NK-92 treated with Interleukin-12 subunit alpha and Interleukin-12 subunit beta, amount 100 ng/mL, for 24 hours (cell line): ENCODE data around the gene GPR142.

ENCODE experiments used
- DNase-seq: peaks from one replicate; lab custom pipeline; 2025; lab: John Stamatoyannopoulos, UW

GPR142 gene

GRCh38 chr17:74367206-74367605, at the start of gene GPR142:
TSS of gene GPR142 (plus strand) at chr17:74367506. CDS start at chr17:74369541, 2,035 bp downstream.
- no peak for DNase-seq

- DNase-seq, result no peak
These were observed 48.9 kb upstream of the GPR142 start for GRCh38 chr17:74318391-74318790.

GRCh38 chr17:74324521-74324920, 42.8 kb upstream of the GPR142 start:
- DNase-seq, result no peak

- DNase-seq, result no peak
These were observed 41.9 kb upstream of the GPR142 start for GRCh38 chr17:74325376-74325742.

GRCh38 chr17:74325743-74326379, 41.4 kb upstream of the GPR142 start, which contains the start of gene KIF19:
TSS of gene KIF19 (plus strand) at chr17:74326226. CDS start at chr17:74326350, 124 bp downstream.
- DNase-seq, result no peak

GRCh38 chr17:74326506-74326905, 40.8 kb upstream of the GPR142 start:
- DNase-seq, result no peak

- no peak for DNase-seq
These were observed 38.8 kb upstream of the GPR142 start for GRCh38 chr17:74328487-74328886.

GRCh38 chr17:74329378-74329777, 37.9 kb upstream of the GPR142 start:
- DNase-seq, result no peak

- no peak for DNase-seq
These were observed 36.9 kb upstream of the GPR142 start for GRCh38 chr17:74330446-74330845.

- DNase-seq, result no peak
These were observed 35.2 kb upstream of the GPR142 start for GRCh38 chr17:74332017-74332650.

- DNase-seq, result no peak
These were observed 34.5 kb upstream of the GPR142 start for GRCh38 chr17:74332763-74333283.

GRCh38 chr17:74334393-74335039, 32.8 kb upstream of the GPR142 start:
- DNase-seq, result no peak

GRCh38 chr17:74335529-74336062, 31.7 kb upstream of the GPR142 start:
- DNase-seq, result no peak

GRCh38 chr17:74336307-74336706, 31.0 kb upstream of the GPR142 start:
- no peak for DNase-seq

- DNase-seq, result no peak
These were observed 29.3 kb upstream of the GPR142 start for GRCh38 chr17:74337834-74338500.

- DNase-seq, result no peak
These were observed 27.6 kb upstream of the GPR142 start for GRCh38 chr17:74339537-74340195.

GRCh38 chr17:74340470-74341023, 26.8 kb upstream of the GPR142 start:
- DNase-seq, result no peak

GRCh38 chr17:74342224-74342623, 25.1 kb upstream of the GPR142 start:
- DNase-seq, result no peak

- DNase-seq, result no peak
These were observed 24.2 kb upstream of the GPR142 start for GRCh38 chr17:74343121-74343520.

- DNase-seq, result no peak
These were observed 23.6 kb upstream of the GPR142 start for GRCh38 chr17:74343526-74344284.

- no peak for DNase-seq
These were observed 22.6 kb upstream of the GPR142 start for GRCh38 chr17:74344658-74345057.
